HFFc6 (cell line): ENCODE data around the gene PRICKLE2. TPM values are rescaled to one million over a fixed set of nuclear protein-coding genes. Genes with fewer than 3 reads are reported as not detected.

ENCODE experiments used
- DNase-seq: peaks from one replicate; pipeline ENCODE4 v3.0.0-alpha.2; 2018
- H3K27ac Mint-ChIP-seq: 2 replicates; pipeline ENCODE4 v1.8.0; 2020; ENCODE audit warnings: mild to moderate bottlenecking, mixed read lengths
- H3K27me3 Mint-ChIP-seq: 2 replicates; pipeline ENCODE4 v1.8.0; 2021; ENCODE audit warnings: mild to moderate bottlenecking, moderate library complexity, mixed read lengths; ENCODE audit not compliant: insufficient read depth
- H3K36me3 Mint-ChIP-seq: 2 replicates; pipeline ENCODE4 v1.8.0; 2021; ENCODE audit warnings: low read depth, mixed read lengths
- H3K4me1 Mint-ChIP-seq: 2 replicates; pipeline ENCODE4 v1.8.0; 2020; ENCODE audit warnings: low read depth, mixed read lengths
- H3K4me3 Mint-ChIP-seq: 2 replicates; pipeline ENCODE4 v1.8.0; 2020; ENCODE audit warnings: mild to moderate bottlenecking, moderate library complexity, mixed read lengths
- H3K9me3 Mint-ChIP-seq: 2 replicates; pipeline ENCODE4 v1.8.0; 2020; ENCODE audit warnings: mild to moderate bottlenecking, mixed read lengths
- total RNA-seq, 6 experiments: library from RNA; stranded (reverse); fragmentation: NEBNext Ultra II Directional; extraction: Animal tissue kit (Norgen Biotek cat#: 25700); gene quantifications; 2 replicates in 1 of 6; 3 replicates in 5 of 6; pipeline ENCODE4 v1.2.3, GENCODE V29; 2021
- TF ChIP-seq, protein P1 (sequence below): fragments of 200-600 bp; sonication (generic); IDR thresholded peaks from 2 replicates; pipeline ENCODE4 v1.5.0; 2021; ENCODE audit warnings: antibody characterized with exemption, mild to moderate bottlenecking

The PRICKLE2 gene
- total RNA-seq, 6 experiments from 2014 or later = 14.0 to 21.7 (median 18.4) TPM

DNA sequence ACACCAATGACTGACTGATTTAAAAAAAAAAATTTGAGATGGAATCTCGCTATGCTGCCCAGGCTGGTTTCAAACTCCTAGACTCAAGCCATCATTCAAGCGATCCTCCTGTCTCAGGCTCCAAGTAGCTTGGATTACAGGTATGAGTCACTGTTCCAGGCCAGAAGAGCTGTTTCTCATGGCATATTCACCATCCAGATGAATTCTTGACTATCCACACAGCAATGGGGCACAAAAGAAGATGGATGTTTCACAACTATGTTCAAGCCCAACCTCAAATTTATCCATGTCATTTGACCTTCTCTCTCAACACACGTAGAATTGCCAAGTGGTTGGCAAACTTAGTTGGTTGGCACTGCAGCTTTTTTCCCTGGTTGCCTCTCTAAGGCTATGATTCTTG, 40.6 kb downstream of the PRICKLE2 start:
- Mint-ChIP-seq H3K4me1 (peaks cover 98% of the 10 kb centered on the region), H3K27ac (peak overlapping the region; percentile 93), H3K9me3 (no peaks in the 10 kb centered on the region), H3K27me3 (no peaks in the 10 kb centered on the region), H3K4me3 (no peak overlapping the region), H3K36me3 (peaks cover 25% of the 10 kb centered on the region)
- TF ChIP-seq, protein P1, sequence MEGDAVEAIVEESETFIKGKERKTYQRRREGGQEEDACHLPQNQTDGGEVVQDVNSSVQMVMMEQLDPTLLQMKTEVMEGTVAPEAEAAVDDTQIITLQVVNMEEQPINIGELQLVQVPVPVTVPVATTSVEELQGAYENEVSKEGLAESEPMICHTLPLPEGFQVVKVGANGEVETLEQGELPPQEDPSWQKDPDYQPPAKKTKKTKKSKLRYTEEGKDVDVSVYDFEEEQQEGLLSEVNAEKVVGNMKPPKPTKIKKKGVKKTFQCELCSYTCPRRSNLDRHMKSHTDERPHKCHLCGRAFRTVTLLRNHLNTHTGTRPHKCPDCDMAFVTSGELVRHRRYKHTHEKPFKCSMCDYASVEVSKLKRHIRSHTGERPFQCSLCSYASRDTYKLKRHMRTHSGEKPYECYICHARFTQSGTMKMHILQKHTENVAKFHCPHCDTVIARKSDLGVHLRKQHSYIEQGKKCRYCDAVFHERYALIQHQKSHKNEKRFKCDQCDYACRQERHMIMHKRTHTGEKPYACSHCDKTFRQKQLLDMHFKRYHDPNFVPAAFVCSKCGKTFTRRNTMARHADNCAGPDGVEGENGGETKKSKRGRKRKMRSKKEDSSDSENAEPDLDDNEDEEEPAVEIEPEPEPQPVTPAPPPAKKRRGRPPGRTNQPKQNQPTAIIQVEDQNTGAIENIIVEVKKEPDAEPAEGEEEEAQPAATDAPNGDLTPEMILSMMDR = no peak
- DNase-seq = peak; percentile 44

DNA sequence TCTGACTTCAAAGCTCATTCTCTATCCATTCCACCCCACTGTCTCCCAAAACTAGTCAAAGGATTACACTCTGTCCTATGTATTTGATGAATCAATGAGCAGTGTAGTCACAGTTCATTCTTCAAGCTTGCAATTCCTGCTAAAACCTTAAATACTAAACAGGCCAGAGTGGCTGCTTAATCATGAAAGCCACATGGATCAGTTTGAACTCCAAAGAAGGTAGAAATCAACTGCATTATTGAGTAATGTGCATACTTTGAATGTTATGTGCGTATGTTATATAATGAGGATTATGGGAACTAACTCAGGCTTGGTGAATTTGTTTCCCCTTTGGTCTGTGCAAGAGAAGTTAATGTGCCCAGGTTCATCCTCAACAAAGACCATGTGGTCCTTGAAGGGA, 45.4 kb downstream of the PRICKLE2 start:
- no peaks in the 10 kb centered on the region for H3K9me3 Mint-ChIP-seq
- no peaks in the 10 kb centered on the region for H3K27me3 Mint-ChIP-seq
- H3K27ac Mint-ChIP-seq = peak overlapping the region; percentile 41
- TF ChIP-seq, protein P1 = no peak
- H3K36me3 Mint-ChIP-seq = peaks cover 14% of the 10 kb centered on the region
- H3K4me3 Mint-ChIP-seq = peak overlapping the region; percentile 7; the same call in 1 of the 2 replicates
- peaks cover 96% of the 10 kb centered on the region for H3K4me1 Mint-ChIP-seq
- peak; percentile 52 for DNase-seq

DNA sequence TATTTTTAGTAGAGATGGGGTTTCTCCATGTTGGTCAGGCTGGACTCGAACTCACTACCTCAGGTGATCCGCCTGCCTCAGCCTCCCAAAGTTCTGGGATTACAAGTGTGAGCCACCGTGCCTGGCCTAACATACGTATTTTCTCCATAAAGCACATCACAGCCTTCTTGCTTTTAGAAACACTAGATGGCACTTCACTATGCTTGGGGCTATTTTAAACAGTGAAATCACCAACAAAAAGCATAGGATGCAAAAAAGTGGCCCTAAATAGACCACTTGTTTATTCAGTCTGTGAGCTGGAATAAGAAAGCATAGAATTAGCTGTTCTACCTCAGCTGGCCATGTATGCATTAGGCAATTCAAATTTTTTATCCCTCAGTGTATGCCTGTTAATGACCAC, 46.0 kb downstream of the PRICKLE2 start:
- peaks cover 90% of the 10 kb centered on the region for H3K4me1 Mint-ChIP-seq
- TF ChIP-seq, protein P1 = peak; percentile 37; the same call in 1 of the 2 replicates
- peak; percentile 2 for DNase-seq
- no peaks in the 10 kb centered on the region for H3K9me3 Mint-ChIP-seq
- H3K36me3 Mint-ChIP-seq = peaks cover 11% of the 10 kb centered on the region
- peak overlapping the region; percentile 41 for H3K27ac Mint-ChIP-seq
- no peak overlapping the region; the same call in 1 of the 2 replicates for H3K4me3 Mint-ChIP-seq
- H3K27me3 Mint-ChIP-seq = no peaks in the 10 kb centered on the region

DNA sequence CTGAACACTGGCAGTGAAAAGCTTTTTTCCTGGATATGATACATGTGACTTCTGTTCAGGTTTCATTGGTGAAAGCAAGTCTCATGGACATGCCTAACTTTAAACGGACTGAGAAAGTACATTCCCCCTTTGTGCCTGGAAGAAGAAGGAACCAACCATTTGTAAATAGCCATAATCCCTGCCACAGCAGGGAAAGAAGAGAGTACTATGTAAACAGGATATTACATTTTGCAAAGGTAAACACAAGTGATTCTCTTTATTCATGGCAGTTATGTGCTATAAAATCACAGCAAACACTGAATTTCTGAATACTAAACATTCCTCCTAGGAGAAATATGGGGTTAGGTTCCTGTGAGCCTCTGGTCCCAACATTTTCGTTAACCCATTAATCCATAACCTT, 46.8 kb downstream of the PRICKLE2 start:
- Mint-ChIP-seq H3K27me3 (no peaks in the 10 kb centered on the region), H3K9me3 (no peaks in the 10 kb centered on the region), H3K27ac (peak overlapping the region; percentile 79), H3K4me3 (no peak overlapping the region), H3K36me3 (peaks cover 15% of the 10 kb centered on the region), H3K4me1 (peaks cover 82% of the 10 kb centered on the region)
- TF ChIP-seq, protein P1 = no peak
- DNase-seq = no peak

DNA sequence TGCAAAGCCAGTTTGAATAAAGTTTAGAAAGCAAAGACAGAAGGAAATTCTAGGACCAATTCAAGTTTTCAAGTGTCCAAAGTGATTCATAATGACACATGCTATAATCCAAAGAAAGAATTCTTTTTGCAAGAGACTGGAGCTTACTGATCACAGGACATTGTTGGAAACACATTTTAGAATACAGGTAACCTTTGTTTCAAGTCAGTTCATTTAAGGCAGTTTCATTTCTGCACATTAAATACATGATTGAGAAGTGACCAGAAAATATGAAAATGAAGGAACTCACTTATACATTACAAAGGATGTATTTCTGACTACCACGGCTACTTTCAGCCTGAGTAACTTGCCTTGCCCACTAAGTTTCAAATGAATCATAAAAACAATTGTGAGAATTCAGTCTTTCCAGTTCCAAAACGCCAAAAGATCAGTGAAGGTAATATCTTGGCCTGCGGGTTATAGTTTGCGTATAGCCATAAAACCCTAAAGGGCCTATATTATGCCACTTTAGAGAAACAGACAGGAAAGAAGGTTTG, 48.7 kb downstream of the PRICKLE2 start:
- peaks cover 68% of the 10 kb centered on the region for H3K4me1 Mint-ChIP-seq
- H3K9me3 Mint-ChIP-seq = no peaks in the 10 kb centered on the region
- peak; percentile 59 for DNase-seq
- H3K27me3 Mint-ChIP-seq = no peaks in the 10 kb centered on the region
- peak overlapping the region; percentile 63 for H3K27ac Mint-ChIP-seq
- H3K4me3 Mint-ChIP-seq = peak overlapping the region; percentile 34
- H3K36me3 Mint-ChIP-seq = peaks cover 14% of the 10 kb centered on the region
- TF ChIP-seq, protein P1 = no peak
